SK-N-MC (cell line): ENCODE measurements around the gene KCNS1.

ENCODE experiments used
- EZH2 ChIP-seq: fragments of 200-600 bp; sonication (generic); IDR thresholded peaks from one replicate; pipeline ENCODE4 v1.6.1; 2017; ENCODE audit warnings: antibody characterized with exemption
- FOXP2 ChIP-seq: optimal IDR thresholded peaks from 2 replicates; pipeline ENCODE3; 2011; ENCODE audit warnings: mild to moderate bottlenecking, moderate library complexity; ENCODE audit not compliant: insufficient read depth; ENCODE audit errors: extremely low read length, control extremely low read depth
- POLR2AphosphoS5 ChIP-seq: IDR thresholded peaks from 2 replicates; pipeline ENCODE4 v1.6.1; 2012; ENCODE audit warnings: mild to moderate bottlenecking, low read depth, low read length, borderline replicate concordance

GRCh38 chr20:45073221-45073620 lies 27.7 kb downstream of the KCNS1 start:
- TF ChIP-seq FOXP2 = no peak
- no peak for TF ChIP-seq POLR2AphosphoS5
- TF ChIP-seq EZH2 = no peak
